ENCODE measurements around the gene SDK1.

Gene SDK1

DNA sequence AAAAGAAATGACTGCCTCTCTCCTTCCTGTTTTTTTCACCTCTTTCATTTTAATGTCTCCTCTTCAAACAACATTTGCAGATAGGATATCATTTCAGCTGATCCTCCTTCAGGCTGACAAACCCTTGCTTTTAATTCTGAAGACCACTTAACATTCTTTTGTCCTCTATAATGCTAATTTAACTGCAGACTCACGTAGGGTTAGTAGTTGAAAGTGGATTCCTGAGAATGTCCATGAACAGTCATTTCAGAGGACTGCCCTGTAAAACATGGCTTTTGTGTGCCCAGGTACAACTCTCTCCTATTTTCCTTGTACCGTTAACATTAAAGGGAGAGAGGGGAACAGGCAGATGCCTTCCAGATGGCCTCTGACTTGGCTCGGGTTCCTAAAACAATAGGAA is 524.4 kb downstream of the SDK1 start:
- no peak for DNase-seq

DNA sequence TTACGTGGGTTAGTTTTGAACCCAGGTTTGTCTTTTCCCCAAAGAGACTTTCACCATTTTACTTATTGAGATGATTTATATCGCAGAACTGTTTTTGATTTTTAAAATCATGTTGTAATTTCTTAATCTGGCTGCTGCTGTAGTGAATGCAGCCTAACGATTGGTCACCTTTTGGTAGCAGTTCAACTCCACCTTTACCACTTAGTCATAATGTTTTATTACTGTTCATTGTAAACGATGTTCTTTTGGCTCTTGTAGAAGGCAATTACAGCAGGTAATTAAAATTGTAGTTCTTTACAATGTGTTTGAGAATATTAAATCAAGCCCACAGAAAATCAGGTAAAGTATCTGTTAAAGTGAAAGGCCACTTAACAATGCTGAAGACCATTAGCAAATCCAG is 531.1 kb downstream of the SDK1 start:
- DNase-seq, result no peak

DNA sequence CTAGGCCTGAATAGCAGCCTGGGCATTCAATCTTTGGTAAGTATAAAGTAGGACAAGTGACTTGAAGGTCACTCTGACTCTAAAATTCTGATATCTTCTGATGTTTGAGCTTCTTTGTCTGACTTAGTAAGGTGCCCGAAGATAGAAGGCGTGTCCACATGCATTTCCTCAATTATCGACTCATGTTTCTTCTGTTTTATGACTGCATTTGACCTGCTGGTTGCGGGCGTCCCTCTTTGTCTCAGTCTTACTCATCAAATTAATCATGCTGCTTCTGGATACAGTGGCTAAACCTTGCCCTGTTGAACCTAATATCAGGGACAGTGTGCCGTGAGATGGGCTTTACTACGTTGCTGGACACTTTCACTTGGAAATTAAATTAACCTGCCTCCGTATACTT is 534.1 kb downstream of the SDK1 start:
- DNase-seq, result no peak

DNA sequence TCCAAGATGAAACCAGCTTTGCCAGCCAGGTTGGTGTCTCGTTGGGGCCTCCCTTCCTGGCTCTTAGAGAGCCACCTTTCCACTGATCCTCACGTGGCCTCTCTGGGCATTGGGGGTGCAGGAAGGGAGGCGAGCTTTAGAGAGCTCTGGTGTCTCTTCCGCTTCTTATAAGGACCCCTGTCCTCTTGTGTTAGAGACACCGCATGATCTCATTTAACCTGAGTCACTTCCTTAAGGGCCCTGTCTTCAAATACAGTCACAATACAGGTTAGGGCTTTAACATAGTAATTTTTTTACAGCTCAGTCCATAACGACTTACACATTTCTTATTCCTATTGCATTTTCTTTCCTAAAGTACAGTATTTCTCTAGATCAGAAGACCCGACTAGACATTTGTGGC is 535.8 kb downstream of the SDK1 start:
- DNase-seq, result no peak

DNA sequence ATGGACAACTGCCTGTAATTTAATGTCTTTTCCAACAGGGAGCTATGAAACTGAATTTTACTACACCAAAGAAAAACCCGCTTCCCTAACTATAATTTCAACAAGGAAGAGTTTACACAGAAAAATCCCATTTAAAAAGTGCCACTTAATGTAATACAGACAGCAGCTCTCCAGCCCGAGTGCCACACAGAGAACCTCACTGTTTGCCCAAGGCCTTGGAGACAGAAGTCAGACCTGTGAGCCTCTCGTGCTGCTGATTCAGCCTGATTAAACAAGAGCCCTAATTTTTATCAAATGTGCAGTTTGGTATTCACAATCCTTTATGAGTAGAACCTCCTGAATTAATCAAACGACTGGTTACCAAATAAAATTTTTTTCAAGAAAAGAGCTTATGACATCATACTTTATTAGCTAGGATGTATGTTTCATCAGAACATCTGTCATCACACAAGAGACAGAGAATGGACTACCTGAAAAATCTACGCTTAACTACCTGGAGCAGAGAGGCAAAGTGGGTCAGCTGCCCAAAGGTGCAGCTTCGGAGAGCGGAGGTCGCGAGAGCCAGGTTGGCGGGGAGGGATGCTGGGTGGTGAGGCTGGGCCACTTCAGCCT is 543.6 kb downstream of the SDK1 start:
- DNase-seq, result no peak

DNA sequence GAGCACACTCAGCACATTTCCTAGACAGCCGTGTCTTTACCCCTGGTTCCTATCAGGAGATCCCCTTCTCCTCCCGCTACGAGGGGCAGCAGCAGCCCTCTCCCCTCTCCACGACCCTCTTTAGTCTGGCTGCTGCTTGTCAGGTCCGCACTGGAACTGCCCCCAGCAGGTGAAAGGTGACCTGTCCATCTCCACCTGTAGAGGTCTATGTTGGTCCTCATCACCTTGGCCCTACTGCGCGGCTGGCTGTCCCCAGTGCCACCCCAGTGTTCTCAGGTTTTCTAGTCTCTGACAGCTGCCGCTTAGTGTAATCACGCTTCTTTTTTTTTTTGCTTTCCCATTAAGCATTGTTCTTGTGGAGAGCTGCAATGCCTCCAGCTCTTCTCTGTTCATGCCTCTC is 545.7 kb downstream of the SDK1 start:
- no peak for DNase-seq

DNA sequence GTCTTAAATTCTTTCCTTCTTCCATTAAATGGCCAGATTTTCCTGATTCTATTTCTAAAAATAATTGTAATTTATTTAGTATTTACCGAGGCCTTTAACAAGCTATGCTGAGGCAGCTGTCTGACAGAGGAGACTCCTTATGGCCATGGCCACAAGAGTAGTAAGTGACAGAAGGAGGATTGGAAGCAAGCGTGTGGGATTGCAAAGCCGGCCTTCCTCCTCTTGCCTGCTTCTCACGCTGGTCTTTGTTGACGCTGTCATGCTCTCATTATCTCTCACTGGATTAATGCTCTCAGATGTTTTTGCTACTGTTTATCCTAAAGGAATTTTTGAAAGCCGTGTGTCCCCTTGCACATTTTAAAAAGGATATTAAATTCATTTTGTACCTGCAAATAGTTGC is 546.3 kb downstream of the SDK1 start:
- no peak for DNase-seq

DNA sequence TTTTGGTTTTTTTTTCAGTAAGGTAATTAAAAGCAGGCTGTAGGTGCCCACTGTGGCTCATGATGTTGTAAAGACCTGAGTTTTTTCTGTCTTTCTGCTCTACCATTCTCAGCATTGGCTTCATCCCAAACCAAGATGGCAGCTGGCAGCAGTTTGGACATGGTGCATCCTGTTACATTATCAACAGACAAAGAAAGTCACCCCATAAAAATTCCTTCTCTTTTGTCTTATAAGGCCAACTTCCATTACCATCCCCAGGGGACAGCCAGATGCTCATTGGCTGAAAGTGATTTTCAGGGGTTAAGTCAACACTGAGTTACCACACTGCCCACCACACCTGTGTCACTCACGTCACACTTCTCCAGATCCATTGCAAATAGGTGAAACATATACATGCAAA is 558.4 kb downstream of the SDK1 start:
- no peak for DNase-seq

DNA sequence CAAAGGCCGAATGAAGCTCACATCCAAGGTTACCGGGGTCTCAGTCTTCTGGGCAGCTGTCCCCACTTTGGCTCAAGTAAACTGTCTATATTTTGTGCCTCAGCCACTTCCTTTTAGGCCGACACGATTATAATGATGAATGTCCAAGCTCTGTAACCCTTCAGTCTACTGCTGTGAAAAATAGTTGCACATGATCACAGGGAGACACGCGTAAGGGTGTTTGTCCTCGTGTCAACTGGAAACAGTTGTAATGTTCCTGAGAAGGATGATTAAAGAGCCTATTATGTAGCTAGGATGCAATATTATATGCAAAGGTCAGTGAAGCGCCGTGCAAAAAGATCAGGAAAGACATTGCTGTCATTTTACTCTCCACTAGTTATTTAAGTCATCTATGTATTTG is 559.9 kb downstream of the SDK1 start:
- DNase-seq, result no peak

DNA sequence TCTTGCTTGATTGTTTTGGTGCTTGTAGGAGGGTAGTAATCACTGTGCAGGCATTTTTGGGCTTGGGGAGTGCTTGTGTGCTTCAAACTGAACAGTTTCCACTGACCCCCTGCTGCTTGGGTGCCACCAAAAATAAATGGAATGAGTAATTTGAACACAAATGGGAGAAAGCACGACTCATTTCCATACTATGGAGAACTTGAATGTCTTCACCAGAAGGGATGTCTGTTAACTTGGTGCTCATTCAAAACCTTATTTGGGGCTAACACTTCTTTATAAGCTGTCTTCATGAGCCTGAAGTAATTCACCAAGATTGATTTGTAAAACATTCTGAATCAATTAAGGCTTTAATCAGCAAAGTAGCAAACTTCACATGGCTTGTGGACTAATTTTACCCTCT is 560.3 kb downstream of the SDK1 start:
- no peak for DNase-seq

DNA sequence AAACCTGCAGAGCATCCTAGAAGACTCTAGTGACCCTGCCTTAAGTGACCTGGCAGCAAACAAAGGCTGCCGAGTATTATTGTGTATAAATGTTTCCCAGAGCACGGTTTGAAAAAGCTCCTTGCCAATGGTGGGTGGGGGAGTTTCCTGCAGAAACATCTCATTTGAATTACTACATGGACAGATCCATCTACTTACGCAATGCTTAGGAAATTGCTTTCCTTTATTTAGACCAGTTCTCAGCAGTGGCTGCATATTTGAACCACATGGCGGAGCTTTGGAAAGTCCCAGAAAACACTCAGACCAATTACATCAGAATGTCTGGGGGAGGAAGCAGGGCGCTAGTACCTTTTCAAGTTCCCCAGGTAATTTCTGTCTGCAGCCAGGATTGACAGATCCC is 560.9 kb downstream of the SDK1 start:
- no peak for DNase-seq

DNA sequence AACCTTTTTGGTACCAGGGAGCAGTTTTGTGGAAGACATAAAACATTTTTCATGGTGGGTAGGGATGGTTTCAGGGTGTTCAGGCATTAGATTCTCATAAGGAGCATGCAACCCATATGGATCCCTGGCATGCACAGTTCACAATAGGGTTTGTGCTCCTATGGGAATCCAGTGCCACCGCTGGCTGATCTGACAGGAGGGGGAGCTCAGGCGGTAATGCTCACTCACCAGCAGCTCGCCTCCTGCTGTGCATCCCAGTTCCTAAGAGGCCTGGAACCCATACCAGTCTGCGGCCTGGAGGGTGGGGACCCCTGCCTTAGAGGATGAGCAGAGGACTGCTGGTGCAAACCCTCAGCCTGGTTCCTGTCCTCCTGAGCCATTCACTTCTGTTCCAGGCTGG is 561.7 kb downstream of the SDK1 start:
- DNase-seq, result no peak

DNA sequence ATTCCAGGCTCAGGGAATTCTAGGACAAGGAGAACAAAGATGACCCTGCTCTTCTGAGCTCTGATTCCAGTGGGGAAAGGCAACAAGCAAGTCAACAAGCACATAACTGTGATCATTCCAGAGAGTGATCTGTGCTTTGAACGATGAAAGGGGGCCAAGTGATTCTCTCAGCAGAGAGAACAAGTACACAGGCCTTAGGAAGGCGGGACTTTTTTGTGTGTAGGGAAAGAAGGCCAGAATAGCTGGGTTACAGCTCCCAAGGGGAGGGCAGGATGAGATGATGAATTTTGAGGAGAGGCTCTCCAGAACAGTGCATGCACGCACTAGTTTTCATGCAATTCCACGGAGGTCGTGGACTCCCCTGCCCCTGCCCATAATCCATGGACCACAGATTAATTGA is 565.2 kb downstream of the SDK1 start:
- no peak for DNase-seq

DNA sequence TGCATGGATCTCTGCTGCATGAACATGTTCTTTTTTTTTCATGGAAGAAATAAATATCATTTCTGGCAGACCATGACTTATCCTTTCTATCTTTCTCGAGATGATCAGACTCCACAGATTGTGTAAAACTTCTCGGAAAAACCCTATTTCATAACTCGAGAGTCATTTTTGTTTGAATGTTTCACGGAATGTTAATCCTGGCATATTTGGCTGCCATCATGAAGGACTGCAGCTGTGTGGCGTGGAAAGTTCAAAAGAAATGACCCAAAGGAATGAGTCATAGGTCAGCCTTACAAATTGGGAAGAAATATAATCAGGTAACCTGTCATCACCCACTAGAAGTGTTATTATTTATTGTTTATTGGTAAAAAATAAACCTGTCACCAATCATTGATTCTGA is 566.8 kb downstream of the SDK1 start:
- no peak for DNase-seq

DNA sequence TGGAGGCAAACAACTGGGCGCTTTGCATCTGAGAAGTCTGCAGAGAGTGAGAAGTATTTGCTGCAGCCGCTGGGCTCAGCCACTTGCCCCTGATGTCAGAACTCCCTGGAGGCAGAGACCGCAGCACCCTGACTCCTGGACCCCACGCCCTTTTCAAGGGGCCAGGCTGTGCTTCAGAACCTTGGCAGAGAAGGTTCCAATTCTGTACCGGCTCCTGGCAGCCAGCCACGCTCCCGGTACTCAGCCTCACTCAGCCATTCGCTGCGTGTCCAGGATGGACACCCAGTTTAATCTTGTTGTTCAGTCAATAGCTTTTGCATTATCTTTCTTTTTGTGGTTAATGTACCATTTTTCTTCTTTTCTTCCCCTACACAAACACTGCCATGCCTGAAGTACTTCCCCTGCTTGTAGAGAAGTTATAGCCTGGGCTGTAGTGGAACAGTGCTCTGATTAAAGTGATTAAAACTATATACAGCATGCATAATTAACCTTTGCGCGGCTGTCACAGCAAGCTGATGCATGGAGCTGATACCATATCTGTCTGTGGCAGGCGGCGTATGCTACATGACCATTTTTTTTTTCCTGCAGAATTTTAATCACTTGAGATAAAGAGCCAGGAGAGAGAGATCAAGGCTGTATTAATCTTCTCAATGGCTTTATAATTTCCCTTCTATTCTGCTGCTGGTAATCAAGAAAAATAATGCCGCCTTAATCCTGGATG is 578.5 kb downstream of the SDK1 start:
- DNase-seq, result peak; percentile 12

DNA sequence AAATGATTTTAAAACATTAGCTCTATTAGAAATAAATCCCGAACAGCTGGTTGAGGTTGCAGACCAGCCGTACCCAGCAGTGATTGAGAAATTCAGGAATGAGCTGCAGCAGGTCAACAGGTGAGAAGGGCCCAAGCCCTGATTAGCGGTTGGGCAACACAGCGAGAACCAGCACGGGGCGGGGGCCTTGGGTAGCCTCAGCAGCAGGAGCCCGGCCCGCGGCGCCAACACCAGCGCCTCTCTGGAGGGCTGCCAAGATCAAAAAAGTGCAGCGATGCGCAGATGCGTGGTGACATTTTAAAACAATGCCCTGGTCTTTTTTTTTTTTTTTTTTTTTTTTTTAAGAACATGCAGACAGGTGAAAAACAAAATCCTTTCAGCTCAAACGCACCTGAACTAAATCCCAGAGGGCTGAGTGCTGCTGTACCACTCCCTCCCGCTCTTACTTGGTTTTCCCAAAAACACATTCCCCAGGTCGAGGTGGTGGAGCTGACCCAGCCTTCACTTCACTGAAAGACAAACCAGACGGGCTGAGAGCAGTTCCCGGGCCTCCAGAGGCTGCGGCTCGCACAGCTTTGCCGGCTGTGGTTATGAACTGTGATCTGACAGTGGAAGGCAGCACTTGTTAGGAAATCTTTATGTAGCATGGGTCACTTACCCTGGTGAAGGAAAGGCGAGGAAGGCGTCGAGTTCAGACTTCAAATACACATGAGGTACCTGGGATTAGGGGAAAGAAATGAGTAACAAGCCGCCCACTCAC is 579.4 kb downstream of the SDK1 start:
- peak; percentile 89 for DNase-seq

DNA sequence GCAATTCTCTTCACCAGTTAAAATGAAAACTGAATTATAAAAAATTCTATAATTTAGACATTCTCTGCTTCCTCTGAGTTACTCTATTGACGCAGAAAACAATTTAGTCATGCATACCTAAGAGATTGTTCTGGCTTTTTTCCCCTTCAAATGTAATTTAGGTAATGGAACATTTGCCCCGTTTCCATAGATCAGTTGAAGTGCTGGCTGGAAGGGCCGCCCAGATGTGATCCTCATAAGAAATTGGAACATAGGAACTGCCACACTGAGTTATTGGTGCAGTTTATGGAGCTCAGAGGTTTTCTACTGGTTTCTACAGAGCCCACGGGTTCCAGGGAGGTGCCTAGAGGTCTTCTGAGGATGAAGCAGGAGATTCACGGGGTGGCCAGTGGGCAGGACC is 581.7 kb downstream of the SDK1 start:
- DNase-seq, result no peak

DNA sequence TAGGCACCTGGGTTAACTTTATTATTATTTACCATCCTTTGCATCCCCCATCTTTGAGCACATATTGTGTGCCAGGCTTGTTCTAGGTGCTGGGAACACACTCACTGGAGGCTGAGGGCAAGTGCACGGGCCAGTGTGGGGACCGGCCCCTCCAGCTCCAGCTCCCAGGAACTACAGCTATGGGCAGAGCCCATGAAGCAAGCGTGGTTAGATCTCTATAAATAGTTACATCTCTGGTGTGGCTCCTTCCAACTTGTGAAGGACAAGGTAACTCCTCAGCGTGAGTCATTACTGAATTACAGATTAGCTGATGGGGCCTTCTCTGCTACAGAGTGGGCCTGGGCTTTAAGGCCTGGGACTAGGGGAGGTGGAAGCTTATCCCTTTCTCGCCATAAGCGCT is 583.5 kb downstream of the SDK1 start:
- no peak for DNase-seq

DNA sequence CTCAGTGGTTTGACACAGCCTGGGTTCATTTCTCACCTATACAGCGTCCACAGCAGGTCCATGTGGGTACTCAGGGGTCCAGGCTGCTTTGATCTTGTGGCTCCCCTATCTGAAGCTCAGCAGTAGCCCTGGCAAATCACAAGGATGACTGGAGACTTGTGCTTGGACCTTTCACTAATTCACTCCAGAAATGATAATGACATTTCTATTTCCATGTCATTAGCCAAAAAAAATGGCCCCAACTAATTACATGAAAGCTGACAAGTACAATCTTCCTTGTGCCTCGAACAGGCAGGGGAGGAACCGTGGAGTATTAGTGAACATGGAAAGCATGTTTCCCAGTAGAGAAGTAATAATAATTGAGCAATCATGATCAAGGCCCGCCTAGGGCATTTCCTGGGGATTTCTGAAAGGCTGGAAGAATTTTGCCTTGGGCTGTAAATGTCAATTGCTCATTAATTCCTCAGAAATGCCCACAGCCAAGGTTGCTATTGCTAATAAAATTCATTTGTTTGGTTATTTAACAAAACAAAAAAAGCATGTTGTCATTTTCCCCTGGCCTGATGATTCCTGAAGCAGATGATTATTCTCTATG is 586.1 kb downstream of the SDK1 start:
- DNase-seq, result no peak

DNA sequence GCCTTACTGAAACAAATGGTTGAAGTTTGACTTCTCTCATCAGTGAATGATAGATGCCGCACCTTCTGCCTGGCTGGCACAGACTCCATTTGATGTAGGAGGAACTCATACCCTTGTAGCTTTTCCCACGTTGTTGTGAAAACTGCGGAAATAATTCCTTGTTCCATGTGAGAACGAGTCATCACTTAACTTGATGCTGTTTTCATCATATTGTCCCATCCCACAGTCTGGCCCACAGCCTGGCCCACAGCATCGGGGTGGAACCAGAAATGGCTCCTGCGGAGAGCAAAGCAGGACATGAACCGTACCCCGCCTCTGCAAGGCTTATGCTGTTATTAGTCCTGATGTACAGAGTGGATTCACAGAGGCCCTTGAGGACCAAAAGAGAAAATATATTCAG is 587.0 kb downstream of the SDK1 start:
- no peak for DNase-seq

DNA sequence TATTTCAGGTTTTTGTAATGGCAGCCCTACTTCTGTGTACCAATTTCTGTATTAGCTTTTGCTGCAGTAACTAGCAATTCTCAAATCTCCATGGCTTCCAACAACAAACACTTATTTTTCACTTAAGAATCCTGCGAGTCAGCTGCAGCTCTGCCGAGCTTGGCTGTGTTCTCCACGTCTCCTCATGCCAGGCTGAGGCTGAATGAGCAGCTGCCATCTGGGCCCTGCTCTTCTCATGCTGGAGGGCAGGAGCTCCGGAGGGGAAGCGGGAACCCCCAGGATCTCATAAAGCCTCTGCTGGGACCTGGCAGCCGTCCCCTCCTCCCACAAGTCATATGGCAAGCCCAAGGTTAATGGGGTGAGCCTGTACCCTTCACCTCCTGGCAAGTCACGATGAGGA is 591.1 kb downstream of the SDK1 start:
- no peak for DNase-seq

DNA sequence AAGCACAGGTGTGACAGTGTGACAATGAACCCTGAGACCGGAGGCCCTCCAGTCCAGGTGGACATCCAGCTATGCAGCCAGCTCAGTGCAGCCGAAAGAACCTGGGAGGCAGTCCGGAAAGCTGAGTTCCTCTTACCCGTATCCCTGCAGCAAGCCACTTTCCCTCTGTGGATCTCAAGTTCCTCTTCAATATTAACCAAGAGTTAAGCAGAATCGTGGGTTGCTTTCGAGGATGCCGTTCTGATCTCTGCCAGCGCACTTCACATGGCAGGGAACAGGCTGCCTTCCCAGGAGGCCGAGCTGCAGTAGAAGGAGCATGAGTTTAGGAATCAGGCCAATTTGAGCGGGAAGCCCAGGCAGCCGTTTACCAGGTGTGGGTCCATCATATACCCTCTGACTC is 591.6 kb downstream of the SDK1 start:
- no peak for DNase-seq

DNA sequence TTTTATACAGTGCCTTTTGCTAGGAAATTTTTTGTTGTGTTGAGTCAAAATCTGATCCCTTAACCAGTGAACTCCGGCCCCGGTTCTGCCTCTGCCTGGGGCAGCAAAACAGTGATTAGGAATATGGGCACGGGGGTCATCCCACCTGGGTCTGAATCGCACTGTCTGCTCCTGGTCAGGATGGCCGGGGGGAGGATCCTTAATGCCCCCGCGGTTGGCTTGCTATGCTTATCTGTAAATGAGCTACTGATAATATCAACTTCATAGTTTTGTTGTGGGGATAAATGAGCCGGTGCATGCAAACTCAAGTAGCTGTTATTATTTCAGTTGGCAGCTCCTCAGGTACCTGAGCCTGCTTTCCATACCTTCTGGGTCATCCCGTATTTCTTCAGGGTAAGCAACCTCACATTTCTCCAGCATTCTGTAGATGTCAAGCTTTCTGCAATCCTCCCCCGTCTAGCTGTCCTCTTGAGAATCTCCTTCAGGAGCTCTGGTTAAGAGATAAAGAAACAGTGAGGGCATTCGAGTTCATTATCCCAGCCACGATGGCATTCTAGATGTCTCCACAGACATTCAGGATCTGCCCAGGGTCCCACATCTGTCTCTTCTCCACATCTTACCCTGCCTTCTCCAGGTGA is 592.2 kb downstream of the SDK1 start:
- DNase-seq, result no peak

DNA sequence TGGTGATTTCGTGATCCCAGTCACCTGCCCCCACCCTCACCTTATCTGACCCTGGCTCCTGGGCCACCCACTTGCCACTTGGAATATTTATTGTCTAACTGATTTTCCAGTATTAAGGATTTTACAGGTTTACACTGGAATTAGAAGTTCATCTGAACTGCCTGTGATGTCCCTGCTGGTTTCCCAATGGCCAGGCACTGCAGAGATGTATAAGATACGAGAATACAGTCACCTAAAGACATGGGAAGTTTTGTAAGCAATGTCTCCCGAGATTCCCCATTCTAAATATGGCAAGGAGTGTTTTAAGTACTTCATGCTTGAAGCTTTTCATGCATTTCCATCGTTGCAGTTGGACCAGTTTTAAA is 592.7 kb downstream of the SDK1 start:
- DNase-seq, result no peak
